Measurements from ENCODE around the gene LAMA4. TPM values are rescaled to one million over a fixed set of nuclear protein-coding genes. Genes with fewer than 3 reads are reported as not detected.

The LAMA4 gene
- total and polyA plus RNA-seq, 5 donors from 2014 or later: not detected

- peaks cover 73% of the 10 kb centered on the region for H3K27me3 Mint-ChIP-seq
- Histone ChIP-seq H3K4me1 (ENCODE audit: control insufficient read depth, insufficient read depth, low read length, poor library complexity, severe bottlenecking) (no peaks in the 10 kb centered on the region), H3K4me3 (ENCODE audit: low read depth, low read length) (no peak overlapping the region), H3K27ac (ENCODE audit: insufficient read depth, low read length, poor library complexity, severe bottlenecking) (no peak overlapping the region), H3K9me3 (ENCODE audit: control insufficient read depth in 2 of 2, low read length in 2 of 2) (no peaks in the 10 kb centered on the region), H3K36me3 (ENCODE audit: control insufficient read depth, insufficient read depth, low read length) (no peaks in the 10 kb centered on the region), H3K27me3 (ENCODE audit: control insufficient read depth, insufficient read depth, low read length) (peaks cover 37% of the 10 kb centered on the region)
- DNase-seq (no peak), ATAC-seq (ENCODE audit: low read depth in 2 of 2) (no peak)
- H3K4me3 Mint-ChIP-seq: no peak overlapping the region
- H3K27ac Mint-ChIP-seq: no peak overlapping the region
- H3K36me3 Mint-ChIP-seq: no peaks in the 10 kb centered on the region
- peaks cover 0 to 1% (median 0%) of the 10 kb centered on the region in 7 donors for H3K9me3 Mint-ChIP-seq
- H3K4me1 Mint-ChIP-seq: peaks cover 4 to 14% (median 5%) of the 10 kb centered on the region in 4 donors
Observed at GRCh38 chr6:112160745-112161144, 93.6 kb downstream of the LAMA4 start.

- ATAC-seq (ENCODE audit: low read depth in 2 of 2) (no peak), DNase-seq (no peak)
- Mint-ChIP-seq H3K9me3 (peaks cover 0 to 3% (median 0%) of the 10 kb centered on the region in 7 donors), H3K27ac (no peak overlapping the region), H3K27me3 (peaks cover 72% of the 10 kb centered on the region), H3K36me3 (no peaks in the 10 kb centered on the region), H3K4me1 (peaks cover 0 to 2% (median 0%) of the 10 kb centered on the region in 4 donors), H3K4me3 (no peak overlapping the region)
- Histone ChIP-seq H3K9me3 (ENCODE audit: control insufficient read depth in 2 of 2, low read length in 2 of 2) (no peaks in the 10 kb centered on the region), H3K27me3 (ENCODE audit: control insufficient read depth, insufficient read depth, low read length) (peaks cover 30% of the 10 kb centered on the region), H3K27ac (ENCODE audit: insufficient read depth, low read length, poor library complexity, severe bottlenecking) (no peak overlapping the region), H3K36me3 (ENCODE audit: control insufficient read depth, insufficient read depth, low read length) (no peaks in the 10 kb centered on the region), H3K4me3 (ENCODE audit: low read depth, low read length) (no peak overlapping the region), H3K4me1 (ENCODE audit: control insufficient read depth, insufficient read depth, low read length, poor library complexity, severe bottlenecking) (no peaks in the 10 kb centered on the region)
Observed at GRCh38 chr6:112156668-112157067, 97.7 kb downstream of the LAMA4 start.

- H3K27me3 Mint-ChIP-seq: peaks cover 64% of the 10 kb centered on the region
- H3K4me3 Mint-ChIP-seq: peak overlapping the region in 1 of 4 donors; percentile 70
- Histone ChIP-seq H3K36me3 (ENCODE audit: control insufficient read depth, insufficient read depth, low read length) (no peaks in the 10 kb centered on the region), H3K27ac (ENCODE audit: insufficient read depth, low read length, poor library complexity, severe bottlenecking) (no peak overlapping the region), H3K9me3 (ENCODE audit: control insufficient read depth in 2 of 2, low read length in 2 of 2) (no peaks in the 10 kb centered on the region), H3K4me1 (ENCODE audit: control insufficient read depth, insufficient read depth, low read length, poor library complexity, severe bottlenecking) (no peaks in the 10 kb centered on the region), H3K4me3 (ENCODE audit: low read depth, low read length) (no peak overlapping the region), H3K27me3 (ENCODE audit: control insufficient read depth, insufficient read depth, low read length) (peaks cover 32% of the 10 kb centered on the region)
- H3K36me3 Mint-ChIP-seq: no peaks in the 10 kb centered on the region
- no peak for DNase-seq
- H3K9me3 Mint-ChIP-seq: peaks cover 0 to 3% (median 0%) of the 10 kb centered on the region in 7 donors
- ATAC-seq (ENCODE audit: low read depth in 2 of 2): no peak
- H3K27ac Mint-ChIP-seq: no peak overlapping the region
- peaks cover 0 to 2% (median 0%) of the 10 kb centered on the region in 4 donors for H3K4me1 Mint-ChIP-seq
Observed at GRCh38 chr6:112155886-112156285, 98.5 kb downstream of the LAMA4 start.

- H3K4me1 Mint-ChIP-seq: peaks cover 0 to 2% (median 0%) of the 10 kb centered on the region in 4 donors
- no peak for DNase-seq
- no peak overlapping the region for H3K27ac Mint-ChIP-seq
- no peaks in the 10 kb centered on the region for H3K4me1 ChIP-seq (ENCODE audit: control insufficient read depth, insufficient read depth, low read length, poor library complexity, severe bottlenecking)
- H3K4me3 ChIP-seq (ENCODE audit: low read depth, low read length): no peak overlapping the region
- peaks cover 25% of the 10 kb centered on the region for H3K27me3 ChIP-seq (ENCODE audit: control insufficient read depth, insufficient read depth, low read length)
- H3K27me3 Mint-ChIP-seq: peaks cover 63% of the 10 kb centered on the region
- no peaks in the 10 kb centered on the region for H3K36me3 Mint-ChIP-seq
- H3K9me3 ChIP-seq (ENCODE audit: control insufficient read depth in 2 of 2, low read length in 2 of 2): no peaks in the 10 kb centered on the region
- no peak overlapping the region for H3K27ac ChIP-seq (ENCODE audit: insufficient read depth, low read length, poor library complexity, severe bottlenecking)
- no peaks in the 10 kb centered on the region for H3K36me3 ChIP-seq (ENCODE audit: control insufficient read depth, insufficient read depth, low read length)
- peaks cover 0 to 2% (median 0%) of the 10 kb centered on the region in 7 donors for H3K9me3 Mint-ChIP-seq
- ATAC-seq (ENCODE audit: low read depth in 2 of 2): no peak
- H3K4me3 Mint-ChIP-seq: no peak overlapping the region
Observed at GRCh38 chr6:112154711-112155110, 99.7 kb downstream of the LAMA4 start.

GRCh38 chr6:112153926-112154607 lies 100.3 kb downstream of the LAMA4 start:
- Mint-ChIP-seq H3K27me3 (peaks cover 62% of the 10 kb centered on the region), H3K27ac (no peak overlapping the region), H3K4me3 (no peak overlapping the region), H3K9me3 (peaks cover 0 to 2% (median 0%) of the 10 kb centered on the region in 7 donors), H3K36me3 (no peaks in the 10 kb centered on the region), H3K4me1 (peaks cover 0 to 2% (median 0%) of the 10 kb centered on the region in 4 donors)
- Histone ChIP-seq H3K4me1 (ENCODE audit: control insufficient read depth, insufficient read depth, low read length, poor library complexity, severe bottlenecking) (no peaks in the 10 kb centered on the region), H3K9me3 (ENCODE audit: control insufficient read depth in 2 of 2, low read length in 2 of 2) (no peaks in the 10 kb centered on the region), H3K36me3 (ENCODE audit: control insufficient read depth, insufficient read depth, low read length) (no peaks in the 10 kb centered on the region), H3K27ac (ENCODE audit: insufficient read depth, low read length, poor library complexity, severe bottlenecking) (no peak overlapping the region), H3K4me3 (ENCODE audit: low read depth, low read length) (no peak overlapping the region), H3K27me3 (ENCODE audit: control insufficient read depth, insufficient read depth, low read length) (peaks cover 19% of the 10 kb centered on the region)
- no peak for ATAC-seq (ENCODE audit: low read depth in 2 of 2)
- no peak for DNase-seq

GRCh38 chr6:112150363-112150762 lies 104.0 kb downstream of the LAMA4 start:
- H3K27me3 Mint-ChIP-seq: peaks cover 61% of the 10 kb centered on the region
- DNase-seq: no peak
- H3K27ac ChIP-seq (ENCODE audit: insufficient read depth, low read length, poor library complexity, severe bottlenecking): no peak overlapping the region
- H3K4me3 Mint-ChIP-seq: no peak overlapping the region
- H3K9me3 ChIP-seq (ENCODE audit: control insufficient read depth in 2 of 2, low read length in 2 of 2): no peaks in the 10 kb centered on the region
- H3K4me3 ChIP-seq (ENCODE audit: low read depth, low read length): no peak overlapping the region
- no peaks in the 10 kb centered on the region for H3K36me3 ChIP-seq (ENCODE audit: control insufficient read depth, insufficient read depth, low read length)
- H3K9me3 Mint-ChIP-seq: no peaks in the 10 kb centered on the region
- no peaks in the 10 kb centered on the region for H3K36me3 Mint-ChIP-seq
- no peak overlapping the region for H3K27ac Mint-ChIP-seq
- H3K4me1 ChIP-seq (ENCODE audit: control insufficient read depth, insufficient read depth, low read length, poor library complexity, severe bottlenecking): no peaks in the 10 kb centered on the region
- ATAC-seq (ENCODE audit: low read depth in 2 of 2): no peak
- H3K4me1 Mint-ChIP-seq: no peaks in the 10 kb centered on the region
- H3K27me3 ChIP-seq (ENCODE audit: control insufficient read depth, insufficient read depth, low read length): peaks cover 8% of the 10 kb centered on the region

GRCh38 chr6:112149719-112150263 lies 104.6 kb downstream of the LAMA4 start:
- no peaks in the 10 kb centered on the region for H3K4me1 ChIP-seq (ENCODE audit: control insufficient read depth, insufficient read depth, low read length, poor library complexity, severe bottlenecking)
- H3K27me3 ChIP-seq (ENCODE audit: control insufficient read depth, insufficient read depth, low read length): peaks cover 6% of the 10 kb centered on the region
- Mint-ChIP-seq H3K4me3 (no peak overlapping the region), H3K9me3 (no peaks in the 10 kb centered on the region), H3K4me1 (no peaks in the 10 kb centered on the region), H3K36me3 (no peaks in the 10 kb centered on the region), H3K27ac (no peak overlapping the region), H3K27me3 (peaks cover 60% of the 10 kb centered on the region)
- no peak overlapping the region for H3K27ac ChIP-seq (ENCODE audit: insufficient read depth, low read length, poor library complexity, severe bottlenecking)
- H3K9me3 ChIP-seq (ENCODE audit: control insufficient read depth in 2 of 2, low read length in 2 of 2): no peaks in the 10 kb centered on the region
- no peak overlapping the region for H3K4me3 ChIP-seq (ENCODE audit: low read depth, low read length)
- ATAC-seq (ENCODE audit: low read depth in 2 of 2) (no peak), DNase-seq (no peak)
- no peaks in the 10 kb centered on the region for H3K36me3 ChIP-seq (ENCODE audit: control insufficient read depth, insufficient read depth, low read length)

GRCh38 chr6:112149236-112149635 lies 105.1 kb downstream of the LAMA4 start:
- no peak for ATAC-seq (ENCODE audit: low read depth in 2 of 2)
- Histone ChIP-seq H3K27ac (ENCODE audit: insufficient read depth, low read length, poor library complexity, severe bottlenecking) (no peak overlapping the region), H3K9me3 (ENCODE audit: control insufficient read depth in 2 of 2, low read length in 2 of 2) (no peaks in the 10 kb centered on the region), H3K27me3 (ENCODE audit: control insufficient read depth, insufficient read depth, low read length) (peaks cover 6% of the 10 kb centered on the region), H3K4me3 (ENCODE audit: low read depth, low read length) (no peak overlapping the region), H3K4me1 (ENCODE audit: control insufficient read depth, insufficient read depth, low read length, poor library complexity, severe bottlenecking) (no peaks in the 10 kb centered on the region), H3K36me3 (ENCODE audit: control insufficient read depth, insufficient read depth, low read length) (no peaks in the 10 kb centered on the region)
- Mint-ChIP-seq H3K4me1 (no peaks in the 10 kb centered on the region), H3K27me3 (peaks cover 54% of the 10 kb centered on the region), H3K9me3 (no peaks in the 10 kb centered on the region), H3K36me3 (no peaks in the 10 kb centered on the region), H3K27ac (no peak overlapping the region), H3K4me3 (no peak overlapping the region)
- no peak for DNase-seq

Data from CD4-positive, CD25-positive, alpha-beta regulatory T cell (primary cell).